ENCODE data around the gene PTPRG. TPM values are rescaled to one million over a fixed set of nuclear protein-coding genes. Genes with fewer than 3 reads are reported as not detected.

Gene PTPRG
- total RNA-seq, 2 experiments from 2014 or later: 0.03 to 0.05 TPM

DNA sequence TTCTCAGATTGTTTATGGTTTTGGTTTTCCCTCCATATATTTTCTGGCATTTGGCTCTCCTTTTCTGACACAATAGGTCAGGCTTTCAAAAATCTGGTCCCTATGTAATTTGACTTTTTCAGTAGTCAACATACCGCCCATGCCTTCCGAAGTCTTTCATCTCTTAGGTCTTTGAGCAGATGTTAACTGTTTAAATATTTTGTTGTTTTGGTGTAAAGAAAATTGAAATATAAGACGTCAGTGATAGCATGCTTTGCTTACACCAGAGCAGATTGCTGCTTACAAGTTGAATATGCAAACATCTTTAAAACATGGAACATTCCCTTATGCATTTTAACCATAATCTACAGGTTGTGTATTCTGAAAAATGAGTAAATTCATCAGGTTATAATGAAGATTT is 233.0 kb downstream of the PTPRG start:
- no peak overlapping the region for H3K4me3 ChIP-seq (ENCODE audit: low read length)
- Mint-ChIP-seq H3K4me3 (no peak overlapping the region), H3K27ac (no peak overlapping the region), H3K27me3 (no peaks in the 10 kb centered on the region), H3K36me3 (ENCODE audit: low read depth) (no peaks in the 10 kb centered on the region), H3K4me1 (ENCODE audit: low read depth) (no peaks in the 10 kb centered on the region), H3K9me3 (peaks cover 3% of the 10 kb centered on the region)
- ChIA-PET CTCF (no interaction called here), POLR2A (no interaction called here)
- ATAC-seq (ENCODE audit: poor library complexity): no peak
- H3K9me3 ChIP-seq (ENCODE audit: control insufficient read depth in 1 of 2, insufficient read depth in 1 of 2, low read length in 2 of 2): peaks cover 0 to 7% of the 10 kb centered on the region in 2 experiments
- no peak overlapping the region for H3K27ac ChIP-seq (ENCODE audit: low read depth in 1 of 2, low read length in 2 of 2)
- H3K4me1 ChIP-seq (ENCODE audit: insufficient read depth, low read length): no peaks in the 10 kb centered on the region
- intact Hi-C loops (cut with DNase I, micrococcal nuclease): no loop called here
- H3K27me3 ChIP-seq (ENCODE audit: control insufficient read depth in 1 of 2, insufficient read depth in 2 of 2, low read length in 2 of 2): no peaks in the 10 kb centered on the region
- H3K36me3 ChIP-seq (ENCODE audit: insufficient read depth, low read length): no peaks in the 10 kb centered on the region
- no peak for DNase-seq
- TF ChIP-seq, protein P1, sequence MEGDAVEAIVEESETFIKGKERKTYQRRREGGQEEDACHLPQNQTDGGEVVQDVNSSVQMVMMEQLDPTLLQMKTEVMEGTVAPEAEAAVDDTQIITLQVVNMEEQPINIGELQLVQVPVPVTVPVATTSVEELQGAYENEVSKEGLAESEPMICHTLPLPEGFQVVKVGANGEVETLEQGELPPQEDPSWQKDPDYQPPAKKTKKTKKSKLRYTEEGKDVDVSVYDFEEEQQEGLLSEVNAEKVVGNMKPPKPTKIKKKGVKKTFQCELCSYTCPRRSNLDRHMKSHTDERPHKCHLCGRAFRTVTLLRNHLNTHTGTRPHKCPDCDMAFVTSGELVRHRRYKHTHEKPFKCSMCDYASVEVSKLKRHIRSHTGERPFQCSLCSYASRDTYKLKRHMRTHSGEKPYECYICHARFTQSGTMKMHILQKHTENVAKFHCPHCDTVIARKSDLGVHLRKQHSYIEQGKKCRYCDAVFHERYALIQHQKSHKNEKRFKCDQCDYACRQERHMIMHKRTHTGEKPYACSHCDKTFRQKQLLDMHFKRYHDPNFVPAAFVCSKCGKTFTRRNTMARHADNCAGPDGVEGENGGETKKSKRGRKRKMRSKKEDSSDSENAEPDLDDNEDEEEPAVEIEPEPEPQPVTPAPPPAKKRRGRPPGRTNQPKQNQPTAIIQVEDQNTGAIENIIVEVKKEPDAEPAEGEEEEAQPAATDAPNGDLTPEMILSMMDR (IDR thresholded peaks at IDR 0.05): no peak

DNA sequence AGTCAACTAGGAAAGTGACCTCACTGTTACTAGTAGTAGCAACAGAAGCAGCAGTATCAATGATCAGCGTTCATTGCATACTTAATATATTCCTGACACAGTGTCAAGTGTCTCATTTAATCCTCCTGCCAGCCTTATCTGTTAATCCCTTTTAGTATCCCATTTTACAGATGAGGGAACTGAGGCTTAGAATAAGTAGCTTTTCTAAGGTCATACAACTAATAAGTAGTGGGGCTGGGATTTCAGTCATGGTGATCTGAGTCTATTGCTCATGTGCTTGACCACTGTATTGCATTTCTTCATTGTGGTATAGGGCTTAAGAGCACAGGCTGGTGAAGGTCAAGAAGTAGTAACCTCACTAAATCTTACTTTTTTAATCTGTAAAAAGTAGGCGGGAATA is 233.6 kb downstream of the PTPRG start:
- CTCF ChIA-PET: no interaction called here
- Mint-ChIP-seq H3K27me3 (peaks cover 3% of the 10 kb centered on the region), H3K9me3 (peaks cover 4% of the 10 kb centered on the region)

DNA sequence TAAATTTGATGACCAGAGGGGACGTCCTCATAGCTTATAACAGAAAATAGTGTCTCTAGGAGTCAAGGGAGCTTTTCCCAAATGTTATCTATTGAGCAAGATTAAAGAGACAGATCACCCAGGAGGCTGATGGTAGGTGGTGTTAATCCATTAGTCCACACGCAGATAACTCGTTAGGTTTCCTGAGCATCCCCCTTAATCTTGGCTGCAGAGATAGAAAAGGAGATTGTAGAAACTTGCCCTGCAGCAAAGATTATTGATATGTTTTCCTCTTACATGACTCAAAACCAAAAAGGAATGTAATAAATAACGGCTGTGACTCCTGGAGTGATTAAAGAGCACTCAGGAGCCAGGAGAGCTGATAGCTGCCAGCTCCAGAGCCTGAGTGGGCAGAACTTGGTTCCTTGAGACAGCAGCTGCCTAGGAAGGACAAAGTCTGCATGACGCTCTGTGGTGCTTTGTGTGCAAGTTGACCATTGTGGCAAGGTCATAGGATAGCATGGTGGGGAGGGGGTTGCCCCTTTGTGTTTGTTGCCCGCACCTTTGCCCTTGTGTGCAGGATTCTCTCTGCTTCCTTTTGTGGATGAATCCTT is 234.8 kb downstream of the PTPRG start:
- Mint-ChIP-seq H3K4me3 (no peak overlapping the region), H3K36me3 (ENCODE audit: low read depth) (no peaks in the 10 kb centered on the region), H3K4me1 (ENCODE audit: low read depth) (no peaks in the 10 kb centered on the region), H3K27ac (no peak overlapping the region), H3K9me3 (peaks cover 5% of the 10 kb centered on the region), H3K27me3 (peaks cover 8% of the 10 kb centered on the region)
- ATAC-seq (ENCODE audit: poor library complexity) (no peak), DNase-seq (no peak)
- TF ChIP-seq, protein P1 (IDR thresholded peaks at IDR 0.05): no peak
- H3K27me3 ChIP-seq (ENCODE audit: control insufficient read depth in 1 of 2, insufficient read depth in 2 of 2, low read length in 2 of 2): no peaks in the 10 kb centered on the region
- no peak overlapping the region for H3K27ac ChIP-seq (ENCODE audit: low read depth in 1 of 2, low read length in 2 of 2)
- H3K9me3 ChIP-seq (ENCODE audit: control insufficient read depth in 1 of 2, insufficient read depth in 1 of 2, low read length in 2 of 2): peaks cover 0 to 11% of the 10 kb centered on the region in 2 experiments
- intact Hi-C loops (cut with DNase I, micrococcal nuclease): no loop called here
- H3K36me3 ChIP-seq (ENCODE audit: insufficient read depth, low read length): no peaks in the 10 kb centered on the region
- no peak overlapping the region for H3K4me3 ChIP-seq (ENCODE audit: low read length)
- ChIA-PET POLR2A (no interaction called here), CTCF (no interaction called here)
- no peaks in the 10 kb centered on the region for H3K4me1 ChIP-seq (ENCODE audit: insufficient read depth, low read length)

More for the DNA sequence above, 233.6 kb downstream of the PTPRG start:
- H3K36me3 ChIP-seq (ENCODE audit: insufficient read depth, low read length): no peaks in the 10 kb centered on the region
- Mint-ChIP-seq H3K27ac (no peak overlapping the region), H3K4me3 (no peak overlapping the region), H3K36me3 (ENCODE audit: low read depth) (no peaks in the 10 kb centered on the region), H3K4me1 (ENCODE audit: low read depth) (no peaks in the 10 kb centered on the region)
- POLR2A ChIA-PET: no interaction called here
- TF ChIP-seq, protein P1 (IDR thresholded peaks at IDR 0.05): no peak
- H3K4me1 ChIP-seq (ENCODE audit: insufficient read depth, low read length): no peaks in the 10 kb centered on the region
- intact Hi-C loops (cut with DNase I, micrococcal nuclease): no loop called here
- H3K4me3 ChIP-seq (ENCODE audit: low read length): no peak overlapping the region
- H3K27ac ChIP-seq (ENCODE audit: low read depth in 1 of 2, low read length in 2 of 2): no peak overlapping the region
- H3K9me3 ChIP-seq (ENCODE audit: control insufficient read depth in 1 of 2, insufficient read depth in 1 of 2, low read length in 2 of 2): peaks cover 0 to 7% of the 10 kb centered on the region in 2 experiments
- DNase-seq: no peak
- H3K27me3 ChIP-seq (ENCODE audit: control insufficient read depth in 1 of 2, insufficient read depth in 2 of 2, low read length in 2 of 2): no peaks in the 10 kb centered on the region
- ATAC-seq (ENCODE audit: poor library complexity): no peak

All from CD4-positive, alpha-beta T cell (primary cell).